ENCODE data around the gene PYROXD2. TPM values are rescaled to one million over a fixed set of nuclear protein-coding genes. Genes with fewer than 3 reads are reported as not detected.

The PYROXD2 gene
- total RNA-seq, 1 donor from 2014 or later = 15.8 TPM

DNA sequence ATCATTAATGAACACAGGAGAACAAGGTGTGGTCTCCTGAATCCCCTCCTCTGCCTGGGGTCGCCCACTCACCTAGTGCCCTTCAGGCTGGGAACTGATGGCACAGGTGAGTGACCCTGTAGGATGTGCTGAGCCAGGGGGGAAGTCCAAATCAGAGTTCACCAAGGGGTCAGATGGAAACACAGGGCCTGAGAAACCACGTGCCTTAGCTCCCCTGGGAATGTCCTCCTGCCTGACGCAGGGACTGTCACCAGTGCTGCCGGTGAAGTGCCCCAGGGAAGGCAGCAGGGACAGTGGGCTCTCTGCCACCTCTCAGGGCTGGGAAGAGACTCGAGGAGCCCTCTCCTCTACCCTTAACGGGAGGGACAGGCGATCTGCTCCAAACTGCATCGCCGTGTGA lies 5.8 kb upstream of the PYROXD2 start:
- Mint-ChIP-seq H3K9me3 (ENCODE audit: low read depth) (no peaks in the 10 kb centered on the region), H3K27ac (no peak overlapping the region), H3K27me3 (no peaks in the 10 kb centered on the region), H3K4me3 (ENCODE audit: low read depth) (no peak overlapping the region), H3K4me1 (ENCODE audit: low read depth) (no peaks in the 10 kb centered on the region), H3K36me3 (ENCODE audit: insufficient read depth) (peaks cover 4% of the 10 kb centered on the region)
- DNase-seq (ENCODE audit: low spot score, unreplicated experiment) = no peak
- TF ChIP-seq, protein P1, sequence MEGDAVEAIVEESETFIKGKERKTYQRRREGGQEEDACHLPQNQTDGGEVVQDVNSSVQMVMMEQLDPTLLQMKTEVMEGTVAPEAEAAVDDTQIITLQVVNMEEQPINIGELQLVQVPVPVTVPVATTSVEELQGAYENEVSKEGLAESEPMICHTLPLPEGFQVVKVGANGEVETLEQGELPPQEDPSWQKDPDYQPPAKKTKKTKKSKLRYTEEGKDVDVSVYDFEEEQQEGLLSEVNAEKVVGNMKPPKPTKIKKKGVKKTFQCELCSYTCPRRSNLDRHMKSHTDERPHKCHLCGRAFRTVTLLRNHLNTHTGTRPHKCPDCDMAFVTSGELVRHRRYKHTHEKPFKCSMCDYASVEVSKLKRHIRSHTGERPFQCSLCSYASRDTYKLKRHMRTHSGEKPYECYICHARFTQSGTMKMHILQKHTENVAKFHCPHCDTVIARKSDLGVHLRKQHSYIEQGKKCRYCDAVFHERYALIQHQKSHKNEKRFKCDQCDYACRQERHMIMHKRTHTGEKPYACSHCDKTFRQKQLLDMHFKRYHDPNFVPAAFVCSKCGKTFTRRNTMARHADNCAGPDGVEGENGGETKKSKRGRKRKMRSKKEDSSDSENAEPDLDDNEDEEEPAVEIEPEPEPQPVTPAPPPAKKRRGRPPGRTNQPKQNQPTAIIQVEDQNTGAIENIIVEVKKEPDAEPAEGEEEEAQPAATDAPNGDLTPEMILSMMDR (IDR thresholded peaks at IDR 0.05; ENCODE audit: unreplicated experiment) = no peak

DNA sequence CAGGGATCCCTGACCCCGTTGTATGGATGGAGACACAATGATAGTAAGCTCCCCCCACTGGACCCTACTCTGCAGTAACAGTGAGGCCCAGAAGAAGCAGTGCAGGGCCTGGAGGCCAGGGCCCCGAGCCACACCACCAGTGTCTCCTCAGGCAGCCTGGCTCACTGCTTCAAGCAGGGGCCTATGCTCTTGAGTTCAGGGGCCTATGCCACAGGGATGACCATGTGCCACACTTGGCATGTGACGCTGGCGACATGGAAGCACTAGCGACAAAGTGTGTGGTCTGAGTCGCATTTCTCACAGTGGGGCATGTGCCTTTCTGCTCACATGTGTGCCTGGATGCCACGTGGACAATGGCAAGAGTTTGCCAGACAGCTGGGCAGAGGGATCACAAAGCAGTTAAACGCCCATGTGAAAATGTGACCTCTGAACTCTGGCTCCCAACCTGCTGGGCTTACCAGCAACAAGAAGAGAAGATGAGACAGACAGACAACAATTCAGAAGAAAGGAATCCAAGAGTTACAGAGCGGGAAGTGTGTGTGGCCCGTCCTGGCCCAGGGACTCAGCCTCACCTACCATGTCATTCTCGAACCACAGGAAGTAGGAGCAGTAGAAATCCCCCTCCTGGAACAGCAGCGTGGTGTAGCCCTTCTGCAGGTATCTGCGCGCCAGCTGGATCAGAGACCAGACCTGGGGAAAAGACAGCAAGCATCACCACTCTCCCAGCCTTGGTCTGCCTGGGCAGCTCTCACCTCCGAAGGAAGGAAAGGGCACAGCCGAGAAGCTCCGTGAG lies 4.7 kb upstream of the PYROXD2 start:
- Mint-ChIP-seq H3K9me3 (ENCODE audit: low read depth) (no peaks in the 10 kb centered on the region), H3K4me1 (ENCODE audit: low read depth) (peaks cover 2% of the 10 kb centered on the region), H3K27ac (no peak overlapping the region), H3K27me3 (no peaks in the 10 kb centered on the region), H3K4me3 (ENCODE audit: low read depth) (no peak overlapping the region), H3K36me3 (ENCODE audit: insufficient read depth) (peaks cover 4% of the 10 kb centered on the region)
- TF ChIP-seq, protein P1 (IDR thresholded peaks at IDR 0.05; ENCODE audit: unreplicated experiment) = no peak
- no peak for DNase-seq (ENCODE audit: low spot score, unreplicated experiment)

DNA sequence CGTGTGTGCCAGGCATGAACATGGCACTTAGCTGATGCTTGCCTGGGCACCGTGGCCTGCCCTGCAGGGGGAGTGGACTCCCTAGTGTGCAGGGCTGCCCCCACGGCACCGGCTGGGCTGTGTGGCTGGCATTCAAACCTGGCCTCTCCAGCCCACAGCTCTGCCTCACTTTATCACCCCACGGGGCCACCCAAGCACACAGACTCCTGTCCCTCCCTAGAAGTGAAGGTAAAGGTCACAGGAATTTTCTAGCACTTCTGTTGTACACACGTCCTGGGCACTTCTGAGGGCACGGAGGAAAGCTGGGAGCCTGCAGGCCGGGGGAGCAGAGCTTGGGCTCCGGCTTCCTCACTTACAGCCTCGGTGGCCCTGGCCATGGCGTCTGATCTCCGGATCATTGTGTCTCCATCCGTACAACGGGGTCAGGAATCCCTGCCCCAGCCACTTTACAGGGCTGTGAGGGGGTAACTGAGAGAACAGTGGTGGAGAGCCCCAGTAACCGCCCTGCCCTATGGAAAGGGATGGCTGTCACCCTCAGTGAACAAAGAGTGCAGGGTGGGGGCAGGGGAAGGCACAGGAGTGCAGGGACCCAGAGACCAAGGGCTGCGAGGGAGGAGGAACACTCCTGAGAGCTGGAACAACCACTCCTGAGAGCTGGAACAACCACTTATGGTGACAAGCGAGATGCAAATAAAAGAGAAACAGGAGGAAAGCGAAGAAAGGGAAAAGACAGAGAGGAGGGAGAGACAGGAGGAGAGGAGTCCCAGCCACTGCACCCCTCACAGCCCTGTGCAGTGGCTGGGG lies 3.9 kb upstream of the PYROXD2 start:
- Mint-ChIP-seq H3K36me3 (ENCODE audit: insufficient read depth) (peaks cover 4% of the 10 kb centered on the region), H3K27ac (no peak overlapping the region), H3K27me3 (no peaks in the 10 kb centered on the region), H3K4me3 (ENCODE audit: low read depth) (no peak overlapping the region), H3K9me3 (ENCODE audit: low read depth) (no peaks in the 10 kb centered on the region), H3K4me1 (ENCODE audit: low read depth) (peaks cover 2% of the 10 kb centered on the region)
- no peak for DNase-seq (ENCODE audit: low spot score, unreplicated experiment)
- TF ChIP-seq, protein P1 (IDR thresholded peaks at IDR 0.05; ENCODE audit: unreplicated experiment) = no peak

DNA sequence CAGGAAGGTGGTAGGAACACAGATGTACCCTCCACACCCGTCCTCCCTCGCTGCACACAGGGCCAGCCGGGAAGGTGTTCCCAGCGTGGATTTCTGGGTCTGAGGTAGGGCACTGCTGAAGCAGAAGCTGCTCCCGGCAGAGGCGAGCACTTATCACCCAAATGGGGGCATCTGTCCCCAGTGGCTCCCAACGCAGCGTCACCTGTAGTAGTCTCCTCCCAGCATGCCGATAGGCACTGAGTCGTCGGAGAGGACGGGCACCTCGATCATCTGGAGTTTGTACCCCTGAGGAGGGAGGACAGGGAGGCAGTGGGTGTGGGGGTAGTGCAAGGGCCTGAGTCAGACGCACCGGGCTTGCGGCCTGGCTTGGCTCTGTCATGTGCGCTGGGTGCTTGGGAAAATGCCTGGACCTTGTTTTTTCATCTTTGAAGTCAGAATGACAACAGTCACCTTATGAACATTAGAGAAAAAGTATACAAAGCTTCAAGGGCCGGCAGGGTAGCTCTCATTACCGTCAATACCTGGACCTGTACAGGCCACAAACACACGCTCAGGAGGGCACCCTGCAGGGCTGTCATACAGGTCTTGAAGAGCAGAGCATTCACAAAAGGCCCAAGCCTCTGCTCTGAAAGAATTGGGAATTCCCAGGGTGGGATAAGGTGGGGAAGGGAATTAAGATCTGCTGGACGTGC lies 3.1 kb upstream of the PYROXD2 start:
- peaks cover 4% of the 10 kb centered on the region for H3K36me3 Mint-ChIP-seq (ENCODE audit: insufficient read depth)
- TF ChIP-seq, protein P1 (IDR thresholded peaks at IDR 0.05; ENCODE audit: unreplicated experiment) = no peak
- H3K9me3 Mint-ChIP-seq (ENCODE audit: low read depth) = no peaks in the 10 kb centered on the region
- no peak overlapping the region for H3K27ac Mint-ChIP-seq
- no peaks in the 10 kb centered on the region for H3K27me3 Mint-ChIP-seq
- no peak overlapping the region for H3K4me3 Mint-ChIP-seq (ENCODE audit: low read depth)
- peaks cover 2% of the 10 kb centered on the region for H3K4me1 Mint-ChIP-seq (ENCODE audit: low read depth)
- DNase-seq (ENCODE audit: low spot score, unreplicated experiment) = no peak

DNA sequence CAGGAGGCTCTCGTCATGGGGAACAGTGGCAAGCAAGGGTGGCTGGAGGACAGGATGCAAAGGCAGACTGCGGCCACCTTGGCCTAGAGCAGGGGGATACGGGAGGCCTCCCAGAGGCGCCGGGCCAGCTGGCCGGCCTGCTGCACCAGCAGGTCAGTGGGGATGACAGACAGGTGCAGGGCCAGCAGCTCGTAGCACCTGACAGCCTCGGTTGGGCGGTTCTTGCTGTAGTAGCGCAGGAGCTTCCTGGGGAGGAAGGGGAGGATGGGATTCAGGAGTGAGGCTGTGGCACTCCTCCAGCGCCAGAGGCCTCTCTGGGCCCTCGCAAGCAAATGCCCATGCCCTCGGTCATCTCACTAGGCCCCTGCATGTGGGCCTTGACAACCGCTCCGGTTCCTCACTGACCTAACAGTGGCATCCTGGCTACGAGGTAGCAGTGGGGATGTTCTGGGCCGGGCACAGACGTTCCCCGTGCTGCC lies 2.5 kb upstream of the PYROXD2 start:
- H3K4me3 Mint-ChIP-seq (ENCODE audit: low read depth) = no peak overlapping the region
- TF ChIP-seq, protein P1 (IDR thresholded peaks at IDR 0.05; ENCODE audit: unreplicated experiment) = no peak
- H3K27me3 Mint-ChIP-seq = no peaks in the 10 kb centered on the region
- H3K36me3 Mint-ChIP-seq (ENCODE audit: insufficient read depth) = peaks cover 4% of the 10 kb centered on the region
- peak overlapping the region; percentile 59 for H3K27ac Mint-ChIP-seq
- no peaks in the 10 kb centered on the region for H3K9me3 Mint-ChIP-seq (ENCODE audit: low read depth)
- DNase-seq (ENCODE audit: low spot score, unreplicated experiment) = no peak
- H3K4me1 Mint-ChIP-seq (ENCODE audit: low read depth) = peaks cover 2% of the 10 kb centered on the region

All from progenitor cell of endocrine pancreas (in vitro differentiated cells).